Spleen (tissue), 7 donors: ENCODE results near the gene PACSIN2.

Source experiments
- CTCF ChIP-seq, 11 experiments: fragments of 200-600 bp in 7 of 11; fragments of 450-650 bp in 4 of 11; sonication (generic) in 4 of 11; IDR thresholded peaks in 8 of 11; conservative IDR thresholded peaks in 3 of 11; 1 replicate in 7 of 11; 2 replicates in 4 of 11; pipeline versions ENCODE4 v1.4.0 to v1.8.0; 2016 to 2021; ENCODE audit warnings: antibody characterized with exemption in 11 of 11, inconsistent platforms in 4 of 11, mild to moderate bottlenecking in 1 of 11
- POLR2A ChIP-seq, 3 donors: fragments of 450-650 bp; IDR thresholded peaks; one replicate each; pipeline ENCODE4 v1.5.1; 2017; ENCODE audit warnings: antibody characterized with exemption in 3 of 3, mild to moderate bottlenecking in 1 of 3
- donor health status: DM: no; HTN: no; CAD: no; lungs with moderate emphysema.
- donor health status: DM: no; HTN: no; CAD: no.
- donor health status: DM: no; HTN: no; CAD: no.

DNA sequence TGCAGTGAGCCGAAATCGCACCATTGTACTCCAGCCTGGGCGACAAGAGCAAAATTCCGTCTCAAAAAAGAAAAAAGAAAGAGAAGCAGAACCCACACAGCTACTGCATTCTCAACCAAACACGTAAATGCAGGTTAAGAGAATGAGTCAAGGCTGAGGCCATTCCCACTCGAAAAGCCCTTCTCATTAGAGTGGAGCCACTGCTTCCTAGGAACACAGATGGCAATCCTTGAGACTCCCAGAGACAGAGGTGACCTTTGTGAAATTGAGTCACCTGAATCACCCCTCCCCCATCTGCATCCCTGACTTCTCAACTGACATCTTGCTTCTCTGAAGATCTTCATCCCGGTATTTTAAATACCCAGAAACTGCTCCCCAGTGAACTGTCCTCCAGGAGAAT lies 8.2 kb downstream of the PACSIN2 start:
- TF ChIP-seq CTCF (IDR thresholded peaks at IDR 0.05 in 8 of 11, conservative IDR thresholded peaks at IDR 0.05 in 3 of 11) (no peak), POLR2A (IDR thresholded peaks at IDR 0.05) (no peak)
